Neural cell (in vitro differentiated cells): Measurements from ENCODE around the gene WDR1.

Experiments used
- EP300 ChIP-seq: fragments of 450-650 bp; conservative IDR thresholded peaks from 2 replicates; pipeline ENCODE4 v1.6.1; 2014; ENCODE audit warnings: antibody characterized with exemption, mild to moderate bottlenecking, moderate library complexity; ENCODE audit not compliant: poor library complexity, severe bottlenecking
- EZH2 ChIP-seq: fragments of 200-600, 300-800 bp; shearing (Covaris generic), sonication (generic); IDR thresholded peaks from 2 replicates; pipeline ENCODE4 v1.6.1; 2014; ENCODE audit warnings: antibody characterized with exemption, low read length, borderline replicate concordance, mild to moderate bottlenecking; ENCODE audit not compliant: insufficient read depth, poor library complexity, severe bottlenecking
- MXI1 ChIP-seq: fragments of 450-650 bp; conservative IDR thresholded peaks from 2 replicates; pipeline ENCODE4 v1.6.1; 2014; ENCODE audit warnings: antibody characterized with exemption, mild to moderate bottlenecking; ENCODE audit not compliant: poor library complexity, severe bottlenecking
- POLR2AphosphoS5 ChIP-seq: IDR thresholded peaks from 2 replicates; pipeline ENCODE4 v1.6.1; 2012
- RAD21 ChIP-seq: fragments of 450-650 bp; conservative IDR thresholded peaks from 2 replicates; pipeline ENCODE4 v1.6.1; 2014; ENCODE audit warnings: antibody characterized with exemption, mild to moderate bottlenecking, moderate library complexity
- SMC3 ChIP-seq: fragments of 450-650 bp; conservative IDR thresholded peaks from 2 replicates; pipeline ENCODE4 v1.6.1; 2014; ENCODE audit warnings: antibody characterized with exemption, mild to moderate bottlenecking, moderate library complexity; ENCODE audit not compliant: poor library complexity
- TF ChIP-seq, protein P1 (sequence below): fragments of 450-650 bp; IDR thresholded peaks from 2 replicates; pipeline ENCODE4 v1.5.1; 2014; ENCODE audit warnings: antibody characterized with exemption, mild to moderate bottlenecking, moderate library complexity; ENCODE audit not compliant: poor library complexity, severe bottlenecking
- TF ChIP-seq, protein P2 (sequence below): IDR thresholded peaks from 2 replicates; pipeline ENCODE4 v1.6.1; 2012; ENCODE audit warnings: borderline replicate concordance

DNA sequence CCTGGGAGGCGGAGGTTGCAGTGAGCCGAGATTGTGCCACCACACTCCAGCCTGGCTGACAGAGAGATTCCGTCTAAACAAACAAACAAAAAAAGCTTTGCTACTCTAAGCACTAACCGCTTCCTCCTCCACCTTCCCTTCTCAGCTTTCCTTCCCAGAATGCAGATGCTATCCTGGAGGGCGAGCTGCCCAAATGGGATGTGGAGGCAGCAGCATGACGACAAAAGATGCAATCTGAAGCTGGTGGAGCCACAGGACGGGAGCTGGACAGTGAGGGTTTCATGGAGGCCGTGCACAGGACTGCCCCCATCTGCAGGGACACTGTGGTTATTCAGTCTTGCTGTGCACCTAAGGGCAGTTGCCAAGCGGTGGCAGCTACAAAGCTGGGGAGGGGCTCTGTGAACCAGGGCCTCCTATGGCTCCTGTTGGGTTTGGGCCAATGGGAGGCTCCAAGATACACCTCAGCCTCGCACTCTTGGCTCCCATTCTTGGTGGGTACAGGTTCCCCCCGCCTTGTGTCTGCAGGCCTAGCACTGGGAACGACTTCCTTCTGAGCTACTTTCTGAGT is 47.4 kb downstream of the WDR1 start:
- TF ChIP-seq POLR2AphosphoS5: no peak
- TF ChIP-seq, protein P1, sequence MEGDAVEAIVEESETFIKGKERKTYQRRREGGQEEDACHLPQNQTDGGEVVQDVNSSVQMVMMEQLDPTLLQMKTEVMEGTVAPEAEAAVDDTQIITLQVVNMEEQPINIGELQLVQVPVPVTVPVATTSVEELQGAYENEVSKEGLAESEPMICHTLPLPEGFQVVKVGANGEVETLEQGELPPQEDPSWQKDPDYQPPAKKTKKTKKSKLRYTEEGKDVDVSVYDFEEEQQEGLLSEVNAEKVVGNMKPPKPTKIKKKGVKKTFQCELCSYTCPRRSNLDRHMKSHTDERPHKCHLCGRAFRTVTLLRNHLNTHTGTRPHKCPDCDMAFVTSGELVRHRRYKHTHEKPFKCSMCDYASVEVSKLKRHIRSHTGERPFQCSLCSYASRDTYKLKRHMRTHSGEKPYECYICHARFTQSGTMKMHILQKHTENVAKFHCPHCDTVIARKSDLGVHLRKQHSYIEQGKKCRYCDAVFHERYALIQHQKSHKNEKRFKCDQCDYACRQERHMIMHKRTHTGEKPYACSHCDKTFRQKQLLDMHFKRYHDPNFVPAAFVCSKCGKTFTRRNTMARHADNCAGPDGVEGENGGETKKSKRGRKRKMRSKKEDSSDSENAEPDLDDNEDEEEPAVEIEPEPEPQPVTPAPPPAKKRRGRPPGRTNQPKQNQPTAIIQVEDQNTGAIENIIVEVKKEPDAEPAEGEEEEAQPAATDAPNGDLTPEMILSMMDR: no peak
- TF ChIP-seq EZH2: no peak
- TF ChIP-seq, protein P2, sequence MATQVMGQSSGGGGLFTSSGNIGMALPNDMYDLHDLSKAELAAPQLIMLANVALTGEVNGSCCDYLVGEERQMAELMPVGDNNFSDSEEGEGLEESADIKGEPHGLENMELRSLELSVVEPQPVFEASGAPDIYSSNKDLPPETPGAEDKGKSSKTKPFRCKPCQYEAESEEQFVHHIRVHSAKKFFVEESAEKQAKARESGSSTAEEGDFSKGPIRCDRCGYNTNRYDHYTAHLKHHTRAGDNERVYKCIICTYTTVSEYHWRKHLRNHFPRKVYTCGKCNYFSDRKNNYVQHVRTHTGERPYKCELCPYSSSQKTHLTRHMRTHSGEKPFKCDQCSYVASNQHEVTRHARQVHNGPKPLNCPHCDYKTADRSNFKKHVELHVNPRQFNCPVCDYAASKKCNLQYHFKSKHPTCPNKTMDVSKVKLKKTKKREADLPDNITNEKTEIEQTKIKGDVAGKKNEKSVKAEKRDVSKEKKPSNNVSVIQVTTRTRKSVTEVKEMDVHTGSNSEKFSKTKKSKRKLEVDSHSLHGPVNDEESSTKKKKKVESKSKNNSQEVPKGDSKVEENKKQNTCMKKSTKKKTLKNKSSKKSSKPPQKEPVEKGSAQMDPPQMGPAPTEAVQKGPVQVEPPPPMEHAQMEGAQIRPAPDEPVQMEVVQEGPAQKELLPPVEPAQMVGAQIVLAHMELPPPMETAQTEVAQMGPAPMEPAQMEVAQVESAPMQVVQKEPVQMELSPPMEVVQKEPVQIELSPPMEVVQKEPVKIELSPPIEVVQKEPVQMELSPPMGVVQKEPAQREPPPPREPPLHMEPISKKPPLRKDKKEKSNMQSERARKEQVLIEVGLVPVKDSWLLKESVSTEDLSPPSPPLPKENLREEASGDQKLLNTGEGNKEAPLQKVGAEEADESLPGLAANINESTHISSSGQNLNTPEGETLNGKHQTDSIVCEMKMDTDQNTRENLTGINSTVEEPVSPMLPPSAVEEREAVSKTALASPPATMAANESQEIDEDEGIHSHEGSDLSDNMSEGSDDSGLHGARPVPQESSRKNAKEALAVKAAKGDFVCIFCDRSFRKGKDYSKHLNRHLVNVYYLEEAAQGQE: no peak
- TF ChIP-seq EP300: no peak
- TF ChIP-seq SMC3: no peak
- no peak for TF ChIP-seq MXI1
- no peak for TF ChIP-seq RAD21
